Esophagus muscularis mucosa (tissue), 4 donors: ENCODE measurements around the gene KDM1A. TPM values are rescaled to one million over a fixed set of nuclear protein-coding genes. Genes with fewer than 3 reads are reported as not detected.
A peak's percentile ranks its signal among the peaks of the same experiment; 100 is the strongest.

Experiments
- DNase-seq: peaks from one replicate; pipeline ENCODE4 v3.0.0-alpha.2; 2017; ENCODE audit errors: extremely low spot score
- H3K27ac ChIP-seq, 4 donors: fragments of 200-600 bp; sonication (generic); replicated peaks in 1 of 4; 1 replicate in 3 of 4; 2 replicates in 1 of 4; pipeline ENCODE4 v1.5.1; 2016 to 2019; ENCODE audit warnings: mild to moderate bottlenecking in 1 of 4
- H3K27me3 ChIP-seq, 4 donors: fragments of 200-600 bp; sonication (generic); one replicate each; pipeline versions ENCODE4 v1.5.1 to v1.6.0; 2016 to 2019
- H3K36me3 ChIP-seq, 4 donors: fragments of 200-600 bp; sonication (generic); one replicate each; pipeline ENCODE4 v1.5.1; 2016 to 2019
- H3K4me1 ChIP-seq, 4 donors: fragments of 200-600 bp; sonication (generic); one replicate each; pipeline ENCODE4 v1.5.1; 2016 to 2019
- H3K4me3 ChIP-seq, 4 donors: fragments of 200-600 bp; sonication (generic); 1 replicate in 2 of 4; 2 replicates in 2 of 4; pipeline ENCODE4 v1.5.1; 2016 to 2019; ENCODE audit warnings: mild to moderate bottlenecking in 4 of 4, moderate library complexity in 1 of 4
- H3K9me3 ChIP-seq, 4 donors: fragments of 200-600 bp; sonication (generic); 1 replicate in 3 of 4; 2 replicates in 1 of 4; pipeline ENCODE4 v1.5.1; 2016 to 2019
- EP300 ChIP-seq: sonication (generic); formaldehyde crosslinking; IDR thresholded peaks from one replicate; pipeline ENCODE4 v1.6.1; 2017; ENCODE audit warnings: antibody characterized with exemption
- POLR2A ChIP-seq: fragments of 450-650 bp; IDR thresholded peaks from one replicate; pipeline ENCODE4 v1.6.1; 2017; ENCODE audit warnings: antibody characterized with exemption, moderate library complexity, mild to moderate bottlenecking, low read depth
- POLR2AphosphoS5 ChIP-seq, 2 donors: sonication (generic); formaldehyde crosslinking; IDR thresholded peaks; one replicate each; pipeline ENCODE4 v1.6.1; 2017; ENCODE audit warnings: antibody characterized with exemption in 2 of 2
- WGBS: methylation state at CpG from one replicate; pipeline ENCODE4 v1.1.5; 2018; 5-methylcytosine and 5-hydroxymethylcytosine counted together
- intact Hi-C: fragments of 100-400 bp; cut with DNase I; formaldehyde crosslinking; loops from one replicate; pipeline ENCODE4 v1.15.1; 2023
- total RNA-seq, 4 donors: library from RNA; depleted of rRNA; stranded (reverse); fragments of >200 nt; gene quantifications; one replicate each; pipeline versions ENCODE4 v1.1.0 to v1.2.1, GENCODE V29; 2016
- TF ChIP-seq, protein P1 (sequence below), 3 experiments: fragments of 200-600 bp in 2 of 3; fragments of 450-650 bp in 1 of 3; sonication (generic) in 2 of 3; IDR thresholded peaks; one replicate each; pipeline ENCODE4 v1.5.1; 2017 to 2019; ENCODE audit warnings: antibody characterized with exemption in 3 of 3, mild to moderate bottlenecking in 2 of 3, moderate library complexity in 1 of 3

Gene KDM1A
- total RNA-seq, 4 donors from 2014 or later, result 39.0 to 70.2 (median 51.1) TPM

DNA sequence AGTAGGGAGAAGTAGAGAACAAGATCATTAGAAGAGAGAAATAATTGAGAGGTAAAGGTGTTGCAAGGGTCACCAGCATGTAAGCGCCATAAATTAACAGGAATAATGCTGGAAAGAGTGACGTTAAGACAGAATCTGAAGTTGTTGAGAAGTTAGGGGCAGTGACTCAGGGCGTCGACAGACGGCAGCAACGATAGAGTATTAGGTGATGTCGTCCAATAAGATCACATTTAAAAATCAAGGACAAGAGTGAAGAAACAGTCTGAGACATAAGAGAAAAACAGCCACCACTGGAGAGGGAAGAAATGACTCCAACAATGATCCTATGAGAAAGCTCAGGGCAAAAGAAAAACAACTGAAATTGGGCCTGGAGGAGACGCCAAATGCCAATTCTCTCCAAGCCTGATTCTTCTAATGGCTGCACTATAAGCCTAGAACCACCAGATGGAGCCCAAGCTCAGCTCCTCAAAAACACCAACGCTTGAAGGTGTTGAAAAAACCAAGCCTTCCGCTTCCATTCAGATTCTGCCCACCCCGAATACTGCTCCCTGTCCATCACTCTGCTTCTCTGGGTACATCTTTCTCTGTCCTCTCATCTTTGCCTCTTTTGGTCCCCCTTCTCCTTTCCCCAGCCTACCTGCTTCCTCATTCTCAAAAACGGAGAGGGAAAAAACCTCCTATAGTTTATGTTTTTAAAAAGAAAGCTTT lies 79.3 kb downstream of the KDM1A start:
- Histone ChIP-seq H3K27ac (peak overlapping the region in 2 of 4 donors; percentile 14 to 29), H3K36me3 (peaks cover 4 to 11% (median 10%) of the 10 kb centered on the region in 4 donors), H3K4me1 (peaks cover 49 to 63% (median 56%) of the 10 kb centered on the region in 4 donors), H3K9me3 (no peaks in the 10 kb centered on the region), H3K27me3 (no peaks in the 10 kb centered on the region), H3K4me3 (peak overlapping the region in 1 of 4 donors; percentile 8)
- peak; percentile 14 for TF ChIP-seq POLR2A
- TF ChIP-seq, protein P1, sequence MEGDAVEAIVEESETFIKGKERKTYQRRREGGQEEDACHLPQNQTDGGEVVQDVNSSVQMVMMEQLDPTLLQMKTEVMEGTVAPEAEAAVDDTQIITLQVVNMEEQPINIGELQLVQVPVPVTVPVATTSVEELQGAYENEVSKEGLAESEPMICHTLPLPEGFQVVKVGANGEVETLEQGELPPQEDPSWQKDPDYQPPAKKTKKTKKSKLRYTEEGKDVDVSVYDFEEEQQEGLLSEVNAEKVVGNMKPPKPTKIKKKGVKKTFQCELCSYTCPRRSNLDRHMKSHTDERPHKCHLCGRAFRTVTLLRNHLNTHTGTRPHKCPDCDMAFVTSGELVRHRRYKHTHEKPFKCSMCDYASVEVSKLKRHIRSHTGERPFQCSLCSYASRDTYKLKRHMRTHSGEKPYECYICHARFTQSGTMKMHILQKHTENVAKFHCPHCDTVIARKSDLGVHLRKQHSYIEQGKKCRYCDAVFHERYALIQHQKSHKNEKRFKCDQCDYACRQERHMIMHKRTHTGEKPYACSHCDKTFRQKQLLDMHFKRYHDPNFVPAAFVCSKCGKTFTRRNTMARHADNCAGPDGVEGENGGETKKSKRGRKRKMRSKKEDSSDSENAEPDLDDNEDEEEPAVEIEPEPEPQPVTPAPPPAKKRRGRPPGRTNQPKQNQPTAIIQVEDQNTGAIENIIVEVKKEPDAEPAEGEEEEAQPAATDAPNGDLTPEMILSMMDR (IDR thresholded peaks at IDR 0.05), result peak; percentile 96 to 98 (median 96)
- peak; percentile 41 to 45 for TF ChIP-seq POLR2AphosphoS5 (IDR thresholded peaks at IDR 0.05)
- no peak for TF ChIP-seq EP300
- no peak for DNase-seq
- 40% methylated on average over 12 of the region's 12 CpGs for WGBS
- intact Hi-C loops, result loop anchor here (1.0 kb wide), 1 partner anchor 86 kb away; no protein-coding TSS in a partner anchor

- Histone ChIP-seq H3K4me3 (no peak overlapping the region), H3K36me3 (peaks cover 0 to 6% (median 4%) of the 10 kb centered on the region in 4 donors), H3K4me1 (peaks cover 49 to 63% (median 56%) of the 10 kb centered on the region in 4 donors), H3K27me3 (no peaks in the 10 kb centered on the region), H3K9me3 (no peaks in the 10 kb centered on the region), H3K27ac (peak overlapping the region in 2 of 4 donors; percentile 29 to 67)
- intact Hi-C loops, result no loop called here
- TF ChIP-seq, protein P1 (IDR thresholded peaks at IDR 0.05), result no peak
- TF ChIP-seq POLR2A (no peak), EP300 (no peak), POLR2AphosphoS5 (IDR thresholded peaks at IDR 0.05) (no peak)
- WGBS, result 89% methylated on average over 1 of the region's 1 CpG
- no peak for DNase-seq
These were observed 79.9 kb downstream of the KDM1A start for GRCh38 chr1:23099171-23099536.

DNA sequence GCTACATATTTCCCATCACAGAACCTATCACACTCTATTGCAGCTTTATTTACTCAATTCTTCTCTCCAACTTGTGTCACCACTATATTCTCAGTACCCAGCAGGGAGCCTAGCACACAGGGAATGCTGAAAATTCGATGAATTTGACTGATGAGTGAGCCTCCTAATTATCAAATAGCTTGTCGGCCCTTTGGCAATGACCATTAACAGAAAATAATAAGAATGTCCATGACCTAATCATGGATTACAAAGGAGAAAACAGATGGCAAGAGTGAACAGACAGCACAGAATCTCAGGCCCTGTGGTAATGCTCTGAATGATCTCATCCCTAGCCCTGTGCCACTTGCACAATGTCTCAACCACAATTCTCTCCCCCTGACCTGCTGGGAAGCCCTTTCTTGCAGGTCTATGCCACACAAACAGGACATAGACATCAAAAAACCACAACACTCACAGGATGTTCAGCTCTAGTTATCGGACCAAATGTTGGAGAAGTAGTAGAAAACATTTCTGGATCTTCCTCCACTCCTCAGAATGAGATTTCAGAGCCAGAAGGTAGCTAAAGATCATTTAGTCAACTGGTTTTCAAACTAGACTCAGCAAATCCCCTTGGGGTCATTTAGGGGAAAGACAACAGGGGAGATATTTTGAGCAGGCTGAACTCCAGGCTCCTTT lies 80.9 kb downstream of the KDM1A start:
- WGBS, result 31% methylated on average over 3 of the region's 3 CpGs
- H3K4me1 ChIP-seq, result peaks cover 49 to 63% (median 56%) of the 10 kb centered on the region in 4 donors
- no peak for DNase-seq

GRCh38 chr1:23101101-23101827 lies 82.0 kb downstream of the KDM1A start:
- Histone ChIP-seq H3K4me1 (peaks cover 49 to 63% (median 56%) of the 10 kb centered on the region in 4 donors), H3K27me3 (no peaks in the 10 kb centered on the region), H3K36me3 (peaks cover 0 to 5% (median under 1%) of the 10 kb centered on the region in 4 donors), H3K4me3 (no peak overlapping the region), H3K27ac (peak overlapping the region; percentile 55 to 67 (median 56)), H3K9me3 (no peaks in the 10 kb centered on the region)
- no peak for TF ChIP-seq POLR2A
- no peak for TF ChIP-seq POLR2AphosphoS5 (IDR thresholded peaks at IDR 0.05)
- TF ChIP-seq, protein P1 (IDR thresholded peaks at IDR 0.05), result no peak
- no peak for TF ChIP-seq EP300
- 87% methylated on average over 3 of the region's 3 CpGs for WGBS
- DNase-seq, result no peak
- intact Hi-C loops, result no loop called here

More for the DNA sequence above, 80.9 kb downstream of the KDM1A start:
- TF ChIP-seq POLR2AphosphoS5 (IDR thresholded peaks at IDR 0.05), result peak; percentile 25 to 47
- no peak for TF ChIP-seq EP300
- H3K27me3 ChIP-seq, result no peaks in the 10 kb centered on the region
- intact Hi-C loops, result no loop called here
- H3K36me3 ChIP-seq, result peaks cover 0 to 4% (median 0%) of the 10 kb centered on the region in 4 donors
- H3K9me3 ChIP-seq, result no peaks in the 10 kb centered on the region
- peak overlapping the region; percentile 55 to 67 (median 56) for H3K27ac ChIP-seq
- no peak overlapping the region for H3K4me3 ChIP-seq

DNA sequence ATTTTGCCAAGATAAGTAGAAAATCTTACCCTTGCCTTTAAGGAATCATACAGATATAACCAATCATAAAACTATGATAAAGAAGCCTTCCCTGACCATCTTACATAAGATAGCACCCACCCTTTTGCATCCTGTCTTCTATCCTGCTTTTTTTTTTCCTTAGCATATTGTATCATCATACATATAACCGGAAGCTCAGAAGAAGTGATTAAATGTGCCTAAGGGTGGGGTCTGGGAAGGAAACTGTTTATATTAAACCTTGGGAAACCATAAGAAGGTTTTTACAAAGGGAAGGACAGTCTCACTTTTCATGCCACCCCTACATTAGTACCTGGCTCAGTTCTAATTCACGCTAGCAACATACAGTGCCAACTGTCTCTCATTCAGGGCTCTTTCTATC lies 82.6 kb downstream of the KDM1A start:
- TF ChIP-seq, protein P1 (IDR thresholded peaks at IDR 0.05), result no peak
- TF ChIP-seq POLR2AphosphoS5 (IDR thresholded peaks at IDR 0.05) (no peak), POLR2A (no peak), EP300 (no peak)
- 60% methylated on average over 2 of the region's 2 CpGs for WGBS
- Histone ChIP-seq H3K36me3 (peaks cover 0 to 11% (median 4%) of the 10 kb centered on the region in 4 donors), H3K27ac (peak overlapping the region; percentile 30 to 67 (median 56)), H3K27me3 (no peaks in the 10 kb centered on the region), H3K9me3 (no peaks in the 10 kb centered on the region), H3K4me1 (peaks cover 49 to 63% (median 56%) of the 10 kb centered on the region in 4 donors), H3K4me3 (no peak overlapping the region)
- DNase-seq, result no peak
- intact Hi-C loops, result no loop called here
